B cell (primary cell): ENCODE measurements around the gene TMEM201. TPM values are rescaled to one million over a fixed set of nuclear protein-coding genes. Genes with fewer than 3 reads are reported as not detected.

ENCODE experiments used
- ATAC-seq: fragments of 200-7000 bp; cut with Tn5 transposase; one replicate; pipeline ENCODE4 v1.10.0; 2021; ENCODE audit warnings: low read depth, mild to moderate bottlenecking, moderate number of reproducible peaks, moderate library complexity
- CTCF ChIA-PET: fragments of 350-600 bp; sonication (Branson Sonifier 250); formaldehyde crosslinking; loops from one replicate; lab custom pipeline; 2021; ENCODE audit warnings: antibody characterized with exemption, inconsistent platforms; lab: Charles Lee
- POLR2A ChIA-PET: fragments of 350-600 bp; sonication (Branson Sonifier 250); formaldehyde crosslinking; loops from one replicate; lab custom pipeline; 2021; ENCODE audit warnings: antibody characterized with exemption; lab: Charles Lee
- DNase-seq: peaks from one replicate; pipeline ENCODE4 v3.0.0; 2013
- H2AFZ ChIP-seq: 2 replicates; pipeline ENCODE4 v1.6.1; 2012; ENCODE audit warnings: mild to moderate bottlenecking, low read depth, low read length; ENCODE audit not compliant: insufficient read depth, poor library complexity, severe bottlenecking
- H3K27ac ChIP-seq, 2 donors: 1 replicate in 1 of 2; 2 replicates in 1 of 2; pipeline ENCODE4 v1.5.1; 2012 to 2013; ENCODE audit warnings: low read length in 2 of 2, mild to moderate bottlenecking in 2 of 2, moderate library complexity in 1 of 2
- H3K27me3 ChIP-seq, 4 experiments: fragments of 200-600 bp in 1 of 4; sonication (generic) in 1 of 4; replicated peaks in 1 of 4; 1 replicate in 2 of 4; 2 replicates in 2 of 4; pipeline versions ENCODE4 v1.6.1 to v1.7.0; 2013 to 2016; ENCODE audit warnings: low read length in 3 of 4, mild to moderate bottlenecking in 2 of 4, mixed read lengths in 1 of 4, moderate library complexity in 1 of 4; ENCODE audit not compliant: insufficient read depth in 4 of 4, control insufficient read depth in 3 of 4; ENCODE audit errors: control extremely low read depth in 1 of 4
- H3K36me3 ChIP-seq, 2 experiments: replicated peaks in 1 of 2; 1 replicate in 1 of 2; 2 replicates in 1 of 2; pipeline versions ENCODE4 v1.6.1 to v1.7.1; 2013; ENCODE audit warnings: low read length in 1 of 2; ENCODE audit not compliant: insufficient read depth in 2 of 2, control insufficient read depth in 1 of 2; ENCODE audit errors: control extremely low read depth in 1 of 2, extremely low read depth in 1 of 2
- H3K4me1 ChIP-seq, 2 donors: fragments of 200-600 bp in 1 of 2; sonication (generic) in 1 of 2; 1 replicate in 1 of 2; 2 replicates in 1 of 2; pipeline versions ENCODE4 v1.5.1 to v1.6.1; 2013 to 2017; ENCODE audit warnings: low read length in 2 of 2; ENCODE audit not compliant: control insufficient read depth in 2 of 2, insufficient read depth in 2 of 2
- H3K4me2 ChIP-seq: replicated peaks from 2 replicates; pipeline ENCODE3; 2012; ENCODE audit warnings: mild to moderate bottlenecking, low read depth, low read length; ENCODE audit not compliant: poor library complexity, severe bottlenecking
- H3K4me3 ChIP-seq, 5 experiments: fragments of 200-600 bp in 1 of 5; sonication (generic) in 1 of 5; 1 replicate in 3 of 5; 2 replicates in 2 of 5; pipeline versions ENCODE4 v1.5.1 to v1.7.0; 2011 to 2016; ENCODE audit warnings: low read length in 4 of 5, mild to moderate bottlenecking in 4 of 5, low read depth in 2 of 5, control low read depth in 1 of 5, moderate library complexity in 1 of 5; ENCODE audit not compliant: insufficient read depth in 1 of 5; ENCODE audit errors: control extremely low read depth in 1 of 5, extremely low read depth in 1 of 5
- H3K79me2 ChIP-seq: fragments of 200-600 bp; sonication (generic); one replicate; pipeline ENCODE4 v1.6.0; 2016; ENCODE audit warnings: low read length; ENCODE audit not compliant: control insufficient read depth, insufficient read depth
- H3K9ac ChIP-seq: fragments of 200-600 bp; sonication (generic); 2 replicates; pipeline ENCODE4 v1.6.1; 2017; ENCODE audit warnings: mild to moderate bottlenecking, low read length, moderate library complexity
- H3K9me3 ChIP-seq, 3 donors: one replicate each; pipeline versions ENCODE4 v1.6.1 to v1.7.1; 2013; ENCODE audit warnings: low read length in 2 of 3; ENCODE audit not compliant: control insufficient read depth in 2 of 3, insufficient read depth in 1 of 3; ENCODE audit errors: control extremely low read depth in 1 of 3
- H4K20me1 ChIP-seq: 2 replicates; pipeline ENCODE4 v1.6.0; 2012; ENCODE audit warnings: mild to moderate bottlenecking, low read length; ENCODE audit not compliant: insufficient read depth, control insufficient read depth, poor library complexity, severe bottlenecking
- H3K27ac Mint-ChIP-seq: one replicate; pipeline ENCODE4 v1.8.0; 2021; ENCODE audit warnings: mixed read lengths
- H3K27me3 Mint-ChIP-seq: one replicate; pipeline ENCODE4 v1.8.0; 2021; ENCODE audit warnings: mixed read lengths
- H3K4me1 Mint-ChIP-seq: one replicate; pipeline ENCODE4 v1.8.0; 2021; ENCODE audit warnings: mixed read lengths
- H3K4me3 Mint-ChIP-seq: one replicate; pipeline ENCODE4 v1.8.0; 2021; ENCODE audit warnings: mixed read lengths
- H3K9me3 Mint-ChIP-seq: one replicate; pipeline ENCODE4 v1.8.0; 2022; ENCODE audit warnings: mixed read lengths; ENCODE audit not compliant: insufficient read depth
- CTCF ChIP-seq: fragments of 200-600 bp; IDR thresholded peaks from one replicate; pipeline ENCODE4 v1.8.0; 2022; ENCODE audit warnings: antibody characterized with exemption, mild to moderate bottlenecking
- EZH2 ChIP-seq: IDR thresholded peaks from 2 replicates; pipeline ENCODE4 v1.6.1; 2012; ENCODE audit warnings: borderline replicate concordance, low read depth, mild to moderate bottlenecking, moderate library complexity, low read length; ENCODE audit not compliant: insufficient read depth, poor library complexity, severe bottlenecking
- WGBS: methylation state at CpG from one replicate; pipeline ENCODE4 v1.1.5; 2013; ENCODE audit warnings: missing lambda C conversion rate; ENCODE audit not compliant: insufficient coverage; 5-methylcytosine and 5-hydroxymethylcytosine counted together
- intact Hi-C: fragments of 100-400 bp; cut with micrococcal nuclease; formaldehyde crosslinking; loops from one replicate; pipeline ENCODE4 v1.10.0; 2022
- polyA plus RNA-seq: library from polyadenylated mRNA; depleted of rRNA; stranded (reverse); fragments of >200 nt; gene quantifications from 2 replicates; pipeline ENCODE4 v1.2.3, GENCODE V29; 2012
- total RNA-seq, 2 donors: library from RNA; stranded (reverse); fragments of 120-200 nt in 1 of 2; gene quantifications; 1 replicate in 1 of 2; 2 replicates in 1 of 2; pipeline versions ENCODE4 v1.2.3 to v1.2.4, GENCODE V29; 2013 to 2022

TMEM201 gene
- total and polyA plus RNA-seq, 2 donors (not counting 1 experiment from before 2014, with no cell fraction given), result 6.5 to 9.1 TPM

- Histone ChIP-seq H3K4me1 (no peaks in the 10 kb centered on the region), H3K27ac (no peak overlapping the region), H3K9me3 (no peaks in the 10 kb centered on the region), H3K36me3 (peaks cover 10 to 20% of the 10 kb centered on the region in 2 experiments), H3K4me3 (no peak overlapping the region), H4K20me1 (no peaks in the 10 kb centered on the region), H3K9ac (no peak overlapping the region), H2AFZ (no peak overlapping the region), H3K79me2 (no peaks in the 10 kb centered on the region), H3K4me2 (no peak overlapping the region), H3K27me3 (no peaks in the 10 kb centered on the region)
- ChIA-PET POLR2A (no interaction called here), CTCF (interaction anchor here (4.6 kb wide), 1 partner anchor 82 kb away, joined by 64 read pairs; no protein-coding TSS in a partner anchor)
- Mint-ChIP-seq H3K4me3 (no peak overlapping the region), H3K9me3 (no peaks in the 10 kb centered on the region), H3K4me1 (no peaks in the 10 kb centered on the region), H3K27ac (no peak overlapping the region), H3K27me3 (no peaks in the 10 kb centered on the region)
- DNase-seq (no peak), ATAC-seq (no peak)
- 97% methylated on average over 6 of the region's 6 CpGs for WGBS
- intact Hi-C loops, result no loop called here
- TF ChIP-seq EZH2 (no peak), CTCF (no peak)
Measured at GRCh38 chr1:9576903-9577302, 11.8 kb upstream of the TMEM201 start.

GRCh38 chr1:9577423-9577822 is 11.3 kb upstream of the TMEM201 start:
- TF ChIP-seq EZH2, result no peak
- TF ChIP-seq CTCF, result no peak
- no peaks in the 10 kb centered on the region for H3K27me3 ChIP-seq
- no peaks in the 10 kb centered on the region for H3K79me2 ChIP-seq
- H3K4me1 ChIP-seq, result no peaks in the 10 kb centered on the region
- Mint-ChIP-seq H3K27me3 (no peaks in the 10 kb centered on the region), H3K27ac (no peak overlapping the region), H3K4me3 (no peak overlapping the region), H3K9me3 (no peaks in the 10 kb centered on the region), H3K4me1 (no peaks in the 10 kb centered on the region)
- peaks cover 10 to 20% of the 10 kb centered on the region in 2 experiments for H3K36me3 ChIP-seq
- H3K9me3 ChIP-seq, result no peaks in the 10 kb centered on the region
- H2AFZ ChIP-seq, result no peak overlapping the region
- H4K20me1 ChIP-seq, result no peaks in the 10 kb centered on the region
- H3K4me2 ChIP-seq, result no peak overlapping the region
- no peak overlapping the region for H3K27ac ChIP-seq
- ATAC-seq (no peak), DNase-seq (no peak)
- WGBS, result 96% methylated on average over 5 of the region's 5 CpGs
- intact Hi-C loops, result no loop called here
- H3K4me3 ChIP-seq, result no peak overlapping the region
- H3K9ac ChIP-seq, result no peak overlapping the region
- POLR2A ChIA-PET, result no interaction called here
- CTCF ChIA-PET, result interaction anchor here (4.6 kb wide), 1 partner anchor 83 kb away, joined by 64 read pairs; no protein-coding TSS in a partner anchor
